SU-DHL-6 (cell line): ENCODE data around the gene BCAP31.

Experiments
- H2AFZ ChIP-seq: fragments of 200-600 bp; sonication (generic); 2 replicates; pipeline ENCODE4 v1.6.1; 2014; ENCODE audit warnings: low read depth, mild to moderate bottlenecking, moderate library complexity, mixed read lengths, antibody characterized with exemption, low read length; ENCODE audit not compliant: severe bottlenecking
- H3F3A ChIP-seq: fragments of 200-600 bp; shearing (Covaris generic); 2 replicates; pipeline ENCODE4 v1.6.0; 2016; ENCODE audit warnings: antibody characterized with exemption, mild to moderate bottlenecking; ENCODE audit not compliant: insufficient read depth
- H3K27ac ChIP-seq: fragments of 200-600 bp; sonication (generic); 2 replicates; pipeline ENCODE4 v1.5.1; 2016; ENCODE audit warnings: low read depth, mild to moderate bottlenecking, low read length, moderate library complexity, mixed read lengths
- H3K27me3 ChIP-seq: fragments of 200-600 bp; sonication (generic), shearing (Covaris generic); 2 replicates; pipeline ENCODE4 v1.6.0; 2014; ENCODE audit warnings: mild to moderate bottlenecking, low read length
- H3K36me3 ChIP-seq: fragments of 200-600 bp; sonication (generic); 2 replicates; pipeline ENCODE4 v1.6.1; 2014; ENCODE audit warnings: mild to moderate bottlenecking, low read length, mixed read lengths
- H3K4me2 ChIP-seq: fragments of 300-600, 200-600 bp; shearing (Covaris generic), sonication (generic); 2 replicates; pipeline ENCODE4 v1.6.0; 2014; ENCODE audit warnings: low read length, low read depth, mild to moderate bottlenecking; ENCODE audit not compliant: poor library complexity, severe bottlenecking
- H3K4me3 ChIP-seq: fragments of 200-600 bp; sonication (generic); 2 replicates; pipeline ENCODE4 v1.5.1; 2014; ENCODE audit warnings: antibody characterized with exemption, low read length, mild to moderate bottlenecking, mixed read lengths; ENCODE audit not compliant: insufficient read depth, poor library complexity, severe bottlenecking
- H3K79me2 ChIP-seq: fragments of 200-600 bp; sonication (generic); 2 replicates; pipeline ENCODE4 v1.6.1; 2014; ENCODE audit warnings: mild to moderate bottlenecking, low read length, moderate library complexity; ENCODE audit not compliant: insufficient read depth
- H3K9ac ChIP-seq: fragments of 200-600 bp; sonication (generic); 2 replicates; pipeline ENCODE4 v1.7.0; 2014; ENCODE audit warnings: mild to moderate bottlenecking, low read length
- H3K9me2 ChIP-seq: fragments of 200-600 bp; sonication (generic); replicated peaks from 2 replicates; pipeline ENCODE4 v1.6.1; 2014; ENCODE audit warnings: low read length; ENCODE audit not compliant: insufficient read depth
- H3K9me3 ChIP-seq: fragments of 200-600 bp; sonication (generic); 2 replicates; pipeline ENCODE4 v1.6.1; 2014; ENCODE audit warnings: low read length, mixed read lengths; ENCODE audit not compliant: insufficient read depth
- H4K20me1 ChIP-seq: fragments of 200-600 bp; sonication (generic); 2 replicates; pipeline ENCODE4 v1.6.1; 2014; ENCODE audit warnings: low read depth, mild to moderate bottlenecking, antibody characterized with exemption, low read length, moderate library complexity, mixed read lengths
- EZH2phosphoT487 ChIP-seq: fragments of 200-600 bp; sonication (generic), shearing (Covaris generic); conservative IDR thresholded peaks from 2 replicates; pipeline ENCODE4 v1.6.1; 2018; ENCODE audit warnings: mild to moderate bottlenecking, antibody characterized with exemption, low read length, moderate library complexity, mixed read lengths
- TF ChIP-seq, protein P1 (sequence below): fragments of 200-600 bp; sonication (generic); IDR thresholded peaks from one replicate; pipeline ENCODE4 v1.5.1; 2017; ENCODE audit warnings: antibody characterized with exemption, mild to moderate bottlenecking, low read length, moderate library complexity; ENCODE audit not compliant: insufficient read depth, poor library complexity, severe bottlenecking

Gene BCAP31

DNA sequence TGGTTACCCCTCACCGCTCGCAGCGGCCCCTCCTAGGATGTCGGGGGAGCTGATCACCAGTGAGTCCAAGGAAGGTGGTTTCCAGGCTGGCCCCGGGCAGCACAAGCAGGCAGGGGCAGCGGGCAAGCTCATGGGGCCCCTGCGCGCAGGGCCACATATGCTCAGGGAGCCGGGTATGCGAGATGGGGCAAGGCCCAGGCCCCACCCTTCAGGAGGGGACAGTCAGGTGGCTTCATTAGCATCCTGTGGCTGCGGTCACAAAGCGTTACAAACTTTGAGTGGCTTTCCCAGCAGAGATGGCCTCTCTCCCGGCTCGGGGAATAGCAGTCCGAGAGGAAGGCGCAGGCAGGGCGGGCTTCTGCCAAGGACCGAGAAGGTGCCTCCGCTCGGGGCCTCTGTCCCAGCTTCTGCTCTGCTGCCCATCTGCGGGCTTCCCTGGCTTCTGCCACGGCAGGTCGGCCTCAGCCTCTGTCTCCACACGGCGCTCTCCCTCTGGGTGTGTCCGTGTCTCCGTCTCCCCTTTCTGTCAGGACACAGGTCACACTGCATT is 13.9 kb upstream of the BCAP31 start:
- H3K27ac ChIP-seq: no peak overlapping the region
- no peak overlapping the region for H2AFZ ChIP-seq
- no peak overlapping the region for H3K4me3 ChIP-seq
- no peaks in the 10 kb centered on the region for H3K27me3 ChIP-seq
- no peak overlapping the region for H3K9ac ChIP-seq
- H3F3A ChIP-seq: no peaks in the 10 kb centered on the region
- no peaks in the 10 kb centered on the region for H3K9me3 ChIP-seq
- H3K9me2 ChIP-seq: no peaks in the 10 kb centered on the region
- H4K20me1 ChIP-seq: no peaks in the 10 kb centered on the region
- no peaks in the 10 kb centered on the region for H3K79me2 ChIP-seq
- no peak for TF ChIP-seq EZH2phosphoT487
- TF ChIP-seq, protein P1, sequence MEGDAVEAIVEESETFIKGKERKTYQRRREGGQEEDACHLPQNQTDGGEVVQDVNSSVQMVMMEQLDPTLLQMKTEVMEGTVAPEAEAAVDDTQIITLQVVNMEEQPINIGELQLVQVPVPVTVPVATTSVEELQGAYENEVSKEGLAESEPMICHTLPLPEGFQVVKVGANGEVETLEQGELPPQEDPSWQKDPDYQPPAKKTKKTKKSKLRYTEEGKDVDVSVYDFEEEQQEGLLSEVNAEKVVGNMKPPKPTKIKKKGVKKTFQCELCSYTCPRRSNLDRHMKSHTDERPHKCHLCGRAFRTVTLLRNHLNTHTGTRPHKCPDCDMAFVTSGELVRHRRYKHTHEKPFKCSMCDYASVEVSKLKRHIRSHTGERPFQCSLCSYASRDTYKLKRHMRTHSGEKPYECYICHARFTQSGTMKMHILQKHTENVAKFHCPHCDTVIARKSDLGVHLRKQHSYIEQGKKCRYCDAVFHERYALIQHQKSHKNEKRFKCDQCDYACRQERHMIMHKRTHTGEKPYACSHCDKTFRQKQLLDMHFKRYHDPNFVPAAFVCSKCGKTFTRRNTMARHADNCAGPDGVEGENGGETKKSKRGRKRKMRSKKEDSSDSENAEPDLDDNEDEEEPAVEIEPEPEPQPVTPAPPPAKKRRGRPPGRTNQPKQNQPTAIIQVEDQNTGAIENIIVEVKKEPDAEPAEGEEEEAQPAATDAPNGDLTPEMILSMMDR: no peak
- H3K36me3 ChIP-seq: no peaks in the 10 kb centered on the region
- no peak overlapping the region for H3K4me2 ChIP-seq

DNA sequence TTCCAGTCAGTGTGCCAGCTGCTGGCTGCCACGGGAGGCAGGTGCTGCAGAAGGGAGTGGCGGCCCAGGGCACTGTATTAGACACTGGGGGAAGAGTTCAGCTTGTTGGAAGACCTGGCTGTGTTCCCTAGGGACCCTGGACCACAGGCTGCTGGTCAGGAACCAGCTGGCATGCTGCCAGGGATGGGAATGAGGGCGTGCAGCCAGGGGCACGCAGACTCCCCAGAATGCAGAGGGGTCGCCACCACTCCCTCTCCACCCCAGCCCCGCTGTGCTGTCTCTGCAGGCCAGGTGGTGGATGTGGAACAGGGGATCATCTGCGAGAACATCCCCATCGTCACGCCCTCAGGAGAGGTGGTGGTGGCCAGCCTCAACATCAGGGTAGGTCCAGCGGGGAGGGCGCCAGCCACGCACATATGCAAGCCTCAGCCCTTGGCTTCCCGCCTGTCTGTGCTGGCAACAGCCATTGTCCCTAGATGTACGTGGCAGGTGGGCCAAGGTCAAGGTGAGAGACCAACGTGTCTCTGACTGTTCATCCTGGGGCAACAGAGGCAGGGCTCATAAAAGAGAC is 12.8 kb upstream of the BCAP31 start:
- H3K9me2 ChIP-seq: no peaks in the 10 kb centered on the region
- H3K79me2 ChIP-seq: no peaks in the 10 kb centered on the region
- no peak overlapping the region for H3K27ac ChIP-seq
- no peak overlapping the region for H3K4me3 ChIP-seq
- no peaks in the 10 kb centered on the region for H3F3A ChIP-seq
- H3K9ac ChIP-seq: no peak overlapping the region
- H3K9me3 ChIP-seq: no peaks in the 10 kb centered on the region
- no peaks in the 10 kb centered on the region for H3K36me3 ChIP-seq
- no peak overlapping the region for H3K4me2 ChIP-seq
- no peaks in the 10 kb centered on the region for H4K20me1 ChIP-seq
- TF ChIP-seq, protein P1: no peak
- no peak for TF ChIP-seq EZH2phosphoT487
- H3K27me3 ChIP-seq: no peaks in the 10 kb centered on the region
- H2AFZ ChIP-seq: no peak overlapping the region

- Histone ChIP-seq H3K9me2 (no peaks in the 10 kb centered on the region), H4K20me1 (no peaks in the 10 kb centered on the region), H3F3A (no peaks in the 10 kb centered on the region), H3K27me3 (no peaks in the 10 kb centered on the region), H3K4me3 (no peak overlapping the region), H3K79me2 (no peaks in the 10 kb centered on the region), H2AFZ (no peak overlapping the region), H3K9me3 (no peaks in the 10 kb centered on the region), H3K9ac (no peak overlapping the region), H3K36me3 (no peaks in the 10 kb centered on the region), H3K4me2 (no peak overlapping the region), H3K27ac (no peak overlapping the region)
- no peak for TF ChIP-seq EZH2phosphoT487
- TF ChIP-seq, protein P1: no peak
Observed at GRCh38 chrX:153736071-153736820, 12.1 kb upstream of the BCAP31 start.
